Measurements from ENCODE around the gene CFTR. TPM values are rescaled to one million over a fixed set of nuclear protein-coding genes. Genes with fewer than 3 reads are reported as not detected.

The CFTR gene
- total and polyA plus RNA-seq, 2 of the 4 experiments (the other 2 are of a cell fraction), result 0.18 to 0.21 TPM

GRCh38 chr7:117673367-117673766 is 193.5 kb downstream of the CFTR start:
- no peak for DNase-seq
- 60% methylated on average over 1 of the region's 14 CpGs; no CpG with 5 or more reads in 1 of the 2 experiments for WGBS, 2 experiments (ENCODE audit: extremely low coverage in 2 of 2, insufficient read length in 1 of 2)
- Histone ChIP-seq H3K4me3 (ENCODE audit: insufficient read depth, low read depth, low read length) (no peak overlapping the region), H3K9me1 (ENCODE audit: insufficient read depth, low read length) (no peaks in the 10 kb centered on the region), H3K4me1 (ENCODE audit: control insufficient read depth, insufficient read depth, low read length) (peaks cover 11% of the 10 kb centered on the region; the same call in 1 of the 2 replicates), H3K36me3 (ENCODE audit: control insufficient read depth, insufficient read depth, low read length) (no peaks in the 10 kb centered on the region), H3K18ac (ENCODE audit: low read depth, low read length) (peak overlapping the region; percentile 74), H3K4ac (ENCODE audit: low read depth, low read length) (no peak overlapping the region; the same call in none of the 2 replicates), H2AFZ (replicated peaks; ENCODE audit: low read length, poor library complexity) (peak overlapping the region; percentile 67), H3K27me3 (ENCODE audit: control insufficient read depth, insufficient read depth, low read length) (peaks cover under 1% of the 10 kb centered on the region; the same call in 1 of the 2 replicates), H4K5ac (ENCODE audit: low read depth, low read length) (peak overlapping the region; percentile 64), H2BK5ac (ENCODE audit: low read depth, low read length, poor library complexity, severe bottlenecking) (no peak overlapping the region), H3K27ac (ENCODE audit: insufficient read depth, low read length) (0 out of 2 replicates have a peak overlapping the region, but pooled peaks have one; percentile 5), H3K56ac (ENCODE audit: extremely low read depth, insufficient read depth, low read length) (no peak overlapping the region), H3K4me2 (ENCODE audit: low read depth, low read length) (no peak overlapping the region), H3K14ac (replicated peaks; ENCODE audit: low read depth, low read length) (0 out of 2 replicates have a peak overlapping the region, but pooled peaks have one; percentile 52), H4K20me1 (ENCODE audit: insufficient read depth, low read length) (no peaks in the 10 kb centered on the region), H2BK120ac (ENCODE audit: low read depth, low read length) (peak overlapping the region; percentile 61), H3K9me3 (ENCODE audit: control insufficient read depth, insufficient read depth, low read length) (no peaks in the 10 kb centered on the region), H2AK5ac (ENCODE audit: low read depth, low read length) (peak overlapping the region; percentile 11; the same call in 1 of the 2 replicates), H2BK15ac (ENCODE audit: low read depth, low read length) (peak overlapping the region; percentile 17; the same call in 1 of the 3 replicates), H2AK9ac (replicated peaks; ENCODE audit: low read depth, low read length, poor library complexity) (peak overlapping the region; percentile 5), H2BK20ac (ENCODE audit: low read depth, low read length) (peak overlapping the region; percentile 32), H3K23ac (ENCODE audit: low read depth, low read length) (no peak overlapping the region), H3K9ac (ENCODE audit: low read depth, low read length) (no peak overlapping the region), H4K91ac (ENCODE audit: insufficient read depth, low read depth, low read length) (peak overlapping the region; percentile 47), H4K8ac (ENCODE audit: low read depth in 2 of 2, low read length in 2 of 2) (peak overlapping the region in 1 of 2 experiments; percentile 9; a peak in 2 of 4 replicates), H3K79me1 (ENCODE audit: low read depth in 1 of 2, low read length in 2 of 2) (no peaks in the 10 kb centered on the region)
- no peak for TF ChIP-seq RAD21 (IDR thresholded peaks at IDR 0.05; ENCODE audit: low read length)
- no peak for TF ChIP-seq RCOR1 (IDR thresholded peaks at IDR 0.05; ENCODE audit: insufficient replicate concordance, low read length)
- TF ChIP-seq CTCF (conservative IDR thresholded peaks at IDR 0.05; ENCODE audit: low read depth, low read length), result no peak
- TF ChIP-seq FOS (IDR thresholded peaks at IDR 0.05; ENCODE audit: low read depth, low read length), result no peak
- TF ChIP-seq, protein P1, sequence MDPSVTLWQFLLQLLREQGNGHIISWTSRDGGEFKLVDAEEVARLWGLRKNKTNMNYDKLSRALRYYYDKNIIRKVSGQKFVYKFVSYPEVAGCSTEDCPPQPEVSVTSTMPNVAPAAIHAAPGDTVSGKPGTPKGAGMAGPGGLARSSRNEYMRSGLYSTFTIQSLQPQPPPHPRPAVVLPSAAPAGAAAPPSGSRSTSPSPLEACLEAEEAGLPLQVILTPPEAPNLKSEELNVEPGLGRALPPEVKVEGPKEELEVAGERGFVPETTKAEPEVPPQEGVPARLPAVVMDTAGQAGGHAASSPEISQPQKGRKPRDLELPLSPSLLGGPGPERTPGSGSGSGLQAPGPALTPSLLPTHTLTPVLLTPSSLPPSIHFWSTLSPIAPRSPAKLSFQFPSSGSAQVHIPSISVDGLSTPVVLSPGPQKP (IDR thresholded peaks at IDR 0.05; ENCODE audit: borderline replicate concordance, low read depth, low read length), result no peak
- no peak for TF ChIP-seq NFE2L2 (IDR thresholded peaks at IDR 0.05; ENCODE audit: low read depth, low read length)
- no peak for TF ChIP-seq MAZ (IDR thresholded peaks at IDR 0.05; ENCODE audit: borderline replicate concordance, low read depth, low read length)
- TF ChIP-seq, protein P2, sequence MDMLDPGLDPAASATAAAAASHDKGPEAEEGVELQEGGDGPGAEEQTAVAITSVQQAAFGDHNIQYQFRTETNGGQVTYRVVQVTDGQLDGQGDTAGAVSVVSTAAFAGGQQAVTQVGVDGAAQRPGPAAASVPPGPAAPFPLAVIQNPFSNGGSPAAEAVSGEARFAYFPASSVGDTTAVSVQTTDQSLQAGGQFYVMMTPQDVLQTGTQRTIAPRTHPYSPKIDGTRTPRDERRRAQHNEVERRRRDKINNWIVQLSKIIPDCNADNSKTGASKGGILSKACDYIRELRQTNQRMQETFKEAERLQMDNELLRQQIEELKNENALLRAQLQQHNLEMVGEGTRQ (IDR thresholded peaks at IDR 0.05; ENCODE audit: low read depth, low read length), result no peak
- TF ChIP-seq POLR2A (IDR thresholded peaks at IDR 0.05; ENCODE audit: low read depth, low read length), result no peak
- no peak for TF ChIP-seq RFX5 (IDR thresholded peaks at IDR 0.05; ENCODE audit: low read depth, low read length)
- TF ChIP-seq MAFK (IDR thresholded peaks at IDR 0.05; ENCODE audit: low read depth, low read length), result no peak
- TF ChIP-seq MXI1 (IDR thresholded peaks at IDR 0.05; ENCODE audit: borderline replicate concordance, low read depth, low read length), result no peak
- no peak for TF ChIP-seq CEBPB (IDR thresholded peaks at IDR 0.05; ENCODE audit: low read depth, low read length)
- no peak for TF ChIP-seq SMC3 (IDR thresholded peaks at IDR 0.05; ENCODE audit: low read depth, low read length)
- no peak for TF ChIP-seq BHLHE40 (IDR thresholded peaks at IDR 0.05; ENCODE audit: low read depth, low read length)
- TF ChIP-seq CHD1 (IDR thresholded peaks at IDR 0.05; ENCODE audit: low read depth, low read length), result no peak
- intact Hi-C loops (cut with micrococcal nuclease), result no loop called here
- dilution Hi-C loops (cut with HindIII; ENCODE audit: low sequenced_read_pairs, unreplicated experiment), result no loop called here
- ChIA-PET POLR2A (ENCODE audit: unreplicated experiment) (no interaction called here), CTCF (no interaction called here)
- no TSS peak for BruUV-seq (replicated peaks)
- no peak for ATAC-seq (ENCODE audit: low read depth)
- in situ Hi-C loops (cut with MboI; ENCODE audit: low sequenced_read_pairs), result no loop called here
